Kidney glomerular epithelial cell (primary cell): ENCODE data around the gene CROCC.
A peak's percentile ranks its signal among the peaks of the same experiment; 100 is the strongest.
"Not testable (repeated sequence)": the region's sequence is repeated elsewhere in the genome, so short reads cannot be mapped to it uniquely, and the experiment has no call there.

Experiments
- DNase-seq: peaks from one replicate; lab custom pipeline; 2025; lab: John Stamatoyannopoulos, UW

Gene CROCC, protein sequence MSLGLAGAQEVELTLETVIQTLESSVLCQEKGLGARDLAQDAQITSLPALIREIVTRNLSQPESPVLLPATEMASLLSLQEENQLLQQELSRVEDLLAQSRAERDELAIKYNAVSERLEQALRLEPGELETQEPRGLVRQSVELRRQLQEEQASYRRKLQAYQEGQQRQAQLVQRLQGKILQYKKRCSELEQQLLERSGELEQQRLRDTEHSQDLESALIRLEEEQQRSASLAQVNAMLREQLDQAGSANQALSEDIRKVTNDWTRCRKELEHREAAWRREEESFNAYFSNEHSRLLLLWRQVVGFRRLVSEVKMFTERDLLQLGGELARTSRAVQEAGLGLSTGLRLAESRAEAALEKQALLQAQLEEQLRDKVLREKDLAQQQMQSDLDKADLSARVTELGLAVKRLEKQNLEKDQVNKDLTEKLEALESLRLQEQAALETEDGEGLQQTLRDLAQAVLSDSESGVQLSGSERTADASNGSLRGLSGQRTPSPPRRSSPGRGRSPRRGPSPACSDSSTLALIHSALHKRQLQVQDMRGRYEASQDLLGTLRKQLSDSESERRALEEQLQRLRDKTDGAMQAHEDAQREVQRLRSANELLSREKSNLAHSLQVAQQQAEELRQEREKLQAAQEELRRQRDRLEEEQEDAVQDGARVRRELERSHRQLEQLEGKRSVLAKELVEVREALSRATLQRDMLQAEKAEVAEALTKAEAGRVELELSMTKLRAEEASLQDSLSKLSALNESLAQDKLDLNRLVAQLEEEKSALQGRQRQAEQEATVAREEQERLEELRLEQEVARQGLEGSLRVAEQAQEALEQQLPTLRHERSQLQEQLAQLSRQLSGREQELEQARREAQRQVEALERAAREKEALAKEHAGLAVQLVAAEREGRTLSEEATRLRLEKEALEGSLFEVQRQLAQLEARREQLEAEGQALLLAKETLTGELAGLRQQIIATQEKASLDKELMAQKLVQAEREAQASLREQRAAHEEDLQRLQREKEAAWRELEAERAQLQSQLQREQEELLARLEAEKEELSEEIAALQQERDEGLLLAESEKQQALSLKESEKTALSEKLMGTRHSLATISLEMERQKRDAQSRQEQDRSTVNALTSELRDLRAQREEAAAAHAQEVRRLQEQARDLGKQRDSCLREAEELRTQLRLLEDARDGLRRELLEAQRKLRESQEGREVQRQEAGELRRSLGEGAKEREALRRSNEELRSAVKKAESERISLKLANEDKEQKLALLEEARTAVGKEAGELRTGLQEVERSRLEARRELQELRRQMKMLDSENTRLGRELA (N-terminal part only)

DNA sequence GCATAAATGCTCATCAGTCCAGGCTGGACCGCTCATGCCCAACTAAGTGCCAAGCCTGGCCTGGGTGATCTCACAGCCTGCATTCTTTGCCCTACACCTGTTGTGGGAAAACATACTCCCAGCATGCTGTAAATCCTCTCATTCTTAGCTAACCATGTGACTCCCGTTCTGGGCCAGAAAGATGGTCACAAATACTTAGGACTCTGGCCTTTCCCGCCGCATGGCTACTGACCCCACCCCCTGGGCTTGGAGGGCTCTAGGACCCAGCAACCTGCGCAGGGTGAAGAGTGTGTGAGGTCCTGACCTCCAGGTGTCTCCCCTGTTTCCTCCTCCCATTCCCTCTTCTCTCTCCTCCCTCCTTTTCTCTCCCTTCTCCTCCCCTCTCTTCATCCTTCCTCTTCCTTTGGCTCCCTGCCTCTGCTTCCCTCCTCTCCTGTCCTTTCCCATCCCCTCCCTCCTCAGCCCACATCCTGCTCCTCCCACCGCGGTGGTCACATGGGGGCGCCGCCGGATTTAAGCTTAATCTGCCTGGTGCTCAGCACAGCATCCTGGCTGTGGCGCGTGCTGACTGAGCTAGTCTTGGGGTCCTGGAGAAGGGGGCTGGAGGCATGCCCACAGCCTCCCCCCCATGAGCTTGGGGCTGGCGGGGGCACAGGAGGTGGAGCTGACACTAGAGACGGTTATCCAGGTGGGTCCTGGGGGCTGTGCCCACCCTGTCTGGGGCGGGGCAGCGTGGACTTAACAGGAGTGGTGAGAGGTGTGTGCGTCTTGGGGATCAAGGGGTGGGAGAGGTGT is at the start of gene CROCC:
Gene CROCC (plus strand): TSS at position 541 of the 795 bp plus-strand sequence. CDS start 88 bp downstream, at position 629.
- peak; percentile 33 for DNase-seq

DNA sequence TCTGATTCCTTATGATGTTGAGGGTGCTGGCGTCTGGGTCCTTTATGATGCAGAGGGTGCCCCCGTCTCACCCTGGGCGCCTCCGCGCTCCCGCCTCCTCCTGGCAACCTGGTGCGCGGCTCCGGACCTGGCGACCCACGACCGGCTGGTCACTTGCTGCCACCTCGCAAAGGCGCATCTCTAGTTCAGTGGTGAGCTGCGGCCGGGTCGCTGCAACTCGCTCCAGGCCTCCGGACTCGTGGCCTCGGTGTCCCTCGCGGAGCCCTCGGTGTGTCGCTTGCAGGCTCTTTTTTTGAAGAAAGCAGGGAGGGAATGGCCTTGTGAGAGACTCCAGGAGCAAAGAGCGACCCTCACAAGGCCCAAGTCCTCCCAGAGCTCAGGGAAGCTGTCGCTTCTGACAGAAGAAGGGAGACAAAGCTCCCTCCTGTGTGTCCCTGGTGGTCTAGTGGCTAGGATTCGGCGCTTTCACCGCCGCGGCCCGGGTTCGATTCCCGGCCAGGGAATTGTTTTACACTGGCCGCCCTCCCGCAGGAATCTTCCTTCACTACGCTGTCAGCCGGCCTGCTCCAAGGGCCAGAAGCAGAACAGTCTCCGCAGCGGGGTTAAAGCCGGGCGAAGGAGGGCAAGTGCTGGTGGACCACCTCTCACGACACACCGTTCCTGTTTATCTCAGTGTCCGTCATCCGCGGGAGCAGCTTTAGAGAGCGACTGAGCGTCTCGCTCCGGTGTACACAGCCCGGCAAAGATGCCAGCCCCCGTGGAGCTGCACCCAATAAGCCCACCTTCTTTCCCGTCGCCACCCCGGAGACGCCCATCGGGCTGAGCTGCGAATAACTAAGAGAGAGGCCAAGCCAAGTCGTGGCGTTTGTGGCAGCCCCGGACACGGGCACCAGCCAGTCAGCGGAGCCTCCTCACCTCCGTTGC is 49.3 kb upstream of the CROCC start:
- DNase-seq, result peak; percentile 34

DNA sequence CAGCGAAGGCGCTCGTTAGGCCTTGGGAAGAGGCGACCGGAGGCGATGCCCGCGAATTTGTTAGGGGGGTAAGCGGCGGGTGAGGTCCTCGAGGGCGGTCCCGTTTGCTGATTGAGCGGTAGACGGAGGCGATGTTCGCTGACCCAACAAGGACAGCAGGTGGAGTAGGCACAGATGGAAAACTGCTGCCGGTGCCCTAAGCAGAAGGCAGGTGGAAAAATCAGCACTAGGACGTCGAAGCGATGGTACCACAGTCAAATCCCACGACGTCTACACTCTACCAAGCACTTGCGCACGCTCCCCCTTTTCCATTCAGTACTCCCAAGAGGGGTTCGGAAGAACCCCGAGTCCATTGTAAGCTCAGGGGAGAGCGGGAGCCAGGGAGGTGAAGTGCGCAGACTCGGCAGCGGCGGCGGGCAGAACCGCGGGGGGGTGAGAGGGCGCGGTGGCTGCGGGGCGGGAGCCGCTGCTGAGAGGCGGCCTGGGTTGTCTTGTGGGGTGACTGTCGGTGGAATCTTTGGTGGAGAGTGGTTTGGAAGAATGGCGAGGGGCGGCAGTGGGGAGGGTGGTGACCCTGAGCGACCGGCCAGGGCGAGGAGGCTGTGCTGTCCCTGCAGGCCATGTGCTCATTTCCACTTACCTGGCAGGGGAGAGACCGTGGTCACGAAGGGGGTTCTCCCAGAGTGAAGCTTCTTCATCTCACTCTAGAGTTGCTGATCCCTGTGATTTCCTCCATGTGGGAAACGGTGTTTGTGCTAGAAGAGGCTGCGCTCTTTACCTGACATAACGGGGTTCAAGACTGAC is 48.5 kb upstream of the CROCC start:
- not testable (repeated sequence) for DNase-seq

DNA sequence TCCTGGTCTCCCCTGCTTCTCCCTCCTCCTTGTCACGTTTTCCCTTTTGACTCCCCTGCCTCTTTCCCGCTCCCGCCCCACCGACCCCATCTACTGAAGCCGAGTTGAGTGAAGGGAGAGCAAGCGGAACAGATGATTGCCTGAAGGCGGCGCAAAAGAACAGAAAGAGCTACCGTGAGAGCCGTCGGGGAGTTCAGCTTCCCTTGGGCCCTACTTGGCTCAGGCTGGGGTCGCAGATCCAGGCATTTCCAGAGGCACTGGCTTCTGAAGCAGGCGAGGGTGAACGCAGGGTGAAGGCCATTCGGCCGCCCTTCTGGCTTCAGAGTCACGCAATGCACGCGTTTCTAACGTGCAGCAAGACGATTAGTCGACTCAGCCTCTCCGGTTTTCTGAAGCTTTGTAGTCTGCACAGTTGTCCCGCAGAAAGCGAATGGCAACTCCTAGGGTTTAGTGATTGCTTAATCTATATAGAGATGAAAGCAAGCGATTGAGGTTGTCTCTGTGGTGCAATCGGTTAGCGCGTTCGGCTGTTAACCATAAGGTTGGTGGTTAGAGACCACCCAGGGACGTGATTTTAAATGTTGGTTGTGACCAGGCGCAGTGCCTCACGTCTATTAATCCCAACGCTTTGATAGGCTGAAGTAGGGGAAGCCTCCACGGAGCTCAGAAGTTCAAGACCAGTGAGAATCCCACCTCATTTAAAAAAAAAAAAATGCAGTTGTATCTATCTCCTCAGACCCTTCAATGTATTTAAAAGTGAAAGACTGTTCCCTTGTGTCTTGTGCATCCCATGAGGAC is 46.6 kb upstream of the CROCC start:
- DNase-seq, result not testable (repeated sequence)

DNA sequence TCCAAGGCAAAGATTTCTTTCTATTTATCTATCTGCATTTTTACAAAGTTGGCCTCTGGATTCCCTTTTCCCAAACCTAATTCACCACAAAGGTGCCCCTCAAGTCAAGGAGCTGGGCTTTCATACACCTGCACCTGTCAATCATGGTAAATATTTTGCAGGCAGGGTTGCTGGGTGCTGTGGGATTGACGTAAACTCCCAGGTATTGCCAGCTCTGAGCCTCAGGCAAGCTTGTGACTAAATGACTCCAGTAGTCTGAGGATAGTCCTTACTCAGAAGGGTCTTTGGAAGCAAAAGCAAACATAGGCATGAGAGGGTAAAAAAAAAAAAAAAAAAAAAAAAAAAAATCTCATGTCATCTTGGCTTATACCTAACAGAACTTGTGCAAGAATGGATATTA is 40.0 kb upstream of the CROCC start:
- DNase-seq, result not testable (repeated sequence)

DNA sequence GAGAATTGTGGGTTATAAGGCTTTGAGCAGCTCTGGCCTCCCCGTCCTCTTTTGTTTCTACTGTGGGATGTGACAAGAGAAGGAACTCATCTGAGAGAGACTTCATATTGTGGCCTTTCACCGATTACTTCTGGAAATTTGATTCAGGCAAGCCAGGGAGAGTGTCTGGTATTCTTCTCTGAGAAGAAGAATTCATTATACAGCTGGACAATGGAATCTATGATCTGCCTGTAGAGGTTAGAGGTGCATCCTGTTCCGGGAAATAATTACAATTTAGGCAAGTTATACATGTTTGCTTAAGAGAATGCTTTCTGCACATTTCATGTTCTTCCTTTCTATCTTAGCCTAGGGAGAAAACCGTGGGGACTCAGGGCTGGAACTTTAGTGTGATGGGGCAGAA is 38.7 kb upstream of the CROCC start:
- DNase-seq, result no peak

DNA sequence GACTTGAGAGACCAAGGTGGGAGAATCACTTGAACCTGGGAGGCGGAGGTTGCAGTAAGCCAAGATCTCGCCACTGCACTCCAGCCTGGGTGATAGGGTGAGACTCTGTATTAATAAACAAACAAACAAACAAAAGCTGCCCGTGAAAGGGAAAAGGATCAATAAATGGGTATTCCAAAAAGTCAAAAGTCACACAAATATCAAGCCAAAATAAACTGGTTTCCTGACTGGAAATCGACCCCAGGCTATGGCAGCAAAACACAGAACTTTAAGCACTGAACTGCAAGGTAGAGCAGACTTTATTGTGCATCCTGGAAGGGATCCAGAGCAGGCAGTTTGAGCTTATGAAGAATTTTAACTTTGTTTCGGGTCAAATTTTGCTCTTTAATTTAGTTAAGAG is 37.2 kb upstream of the CROCC start:
- DNase-seq, result not testable (repeated sequence)

DNA sequence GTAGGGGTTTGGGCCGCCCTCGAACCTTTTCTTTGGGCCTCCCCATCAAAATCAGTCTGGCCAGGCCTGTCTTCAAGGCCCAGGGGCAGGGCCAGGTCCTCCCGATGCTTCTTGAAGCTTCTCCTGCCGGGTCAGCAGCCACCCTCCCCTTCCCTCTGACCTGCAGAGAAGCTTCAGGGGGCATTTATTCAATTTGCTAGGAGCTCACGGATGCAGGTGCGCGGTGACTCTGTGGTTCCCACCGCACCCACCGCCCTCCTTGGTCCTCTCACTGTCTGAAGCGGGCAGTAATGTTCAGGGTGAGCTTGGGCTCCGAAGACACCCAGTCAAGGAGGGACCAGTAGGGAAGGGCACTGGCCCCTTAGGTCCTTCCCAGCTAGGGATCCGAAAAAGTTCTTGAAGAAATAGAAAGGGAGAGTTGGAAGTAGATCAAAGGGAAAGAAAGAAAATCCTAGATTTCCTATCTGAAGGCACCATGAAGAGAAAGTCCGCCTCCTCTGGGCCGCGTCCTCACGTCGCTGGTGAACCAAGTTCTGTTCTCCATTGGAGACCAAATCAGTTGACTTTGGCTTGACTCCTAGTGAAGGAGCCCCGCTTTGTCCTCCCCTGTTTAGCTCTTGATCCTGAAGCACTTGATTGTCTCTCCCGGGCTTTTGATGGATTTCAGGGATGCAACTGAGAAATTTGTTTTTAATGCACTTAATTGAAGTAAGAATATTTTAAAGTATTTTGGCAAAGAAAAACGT is 34.7 kb upstream of the CROCC start:
- no peak for DNase-seq

DNA sequence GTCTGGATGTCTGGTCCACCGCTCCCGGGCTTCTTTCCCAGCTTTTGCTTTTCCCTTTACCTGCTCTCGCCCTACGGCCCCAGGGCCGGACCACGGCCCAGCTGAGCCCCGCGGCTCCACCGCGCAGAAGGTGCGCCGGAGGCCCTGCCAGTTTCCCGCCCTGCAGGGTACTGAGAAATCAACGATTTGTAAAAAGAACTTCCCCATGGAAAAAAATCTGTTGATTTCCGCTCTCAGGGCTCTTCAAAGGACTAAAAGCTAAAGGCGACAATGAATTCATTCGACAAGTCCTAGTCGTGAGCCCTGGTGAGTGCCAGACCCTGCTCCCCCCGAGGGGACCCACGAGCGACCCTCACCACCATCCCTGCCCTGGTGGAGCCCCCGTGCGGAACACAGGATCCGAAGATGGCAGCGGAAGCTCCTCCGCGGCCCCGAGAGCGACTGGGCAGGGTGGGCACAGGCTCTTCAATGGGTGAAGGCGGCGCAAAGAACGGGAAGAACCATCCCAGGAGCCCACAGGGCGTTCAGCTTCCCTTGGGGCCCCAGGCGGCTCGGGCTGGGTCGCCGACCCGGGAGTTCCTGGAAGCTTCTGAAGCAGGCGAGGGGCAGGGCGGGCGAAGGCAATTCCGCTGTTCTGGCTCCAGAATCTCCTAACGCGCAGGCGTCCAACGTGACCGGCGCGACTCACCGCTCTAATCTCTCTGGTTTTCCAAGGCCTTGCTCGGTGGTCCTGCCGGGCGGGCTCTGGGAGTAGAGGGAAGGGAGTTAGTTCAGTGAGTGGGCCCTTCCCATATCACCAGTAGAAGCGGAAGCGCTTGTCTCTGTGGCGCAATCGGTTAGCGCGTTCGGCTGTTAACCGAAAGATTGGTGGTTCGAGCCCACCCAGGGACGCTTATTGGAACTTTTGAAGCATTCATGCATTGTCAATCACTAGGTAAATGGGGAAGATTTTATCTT is 32.6 kb upstream of the CROCC start:
- peak; percentile 39 for DNase-seq

DNA sequence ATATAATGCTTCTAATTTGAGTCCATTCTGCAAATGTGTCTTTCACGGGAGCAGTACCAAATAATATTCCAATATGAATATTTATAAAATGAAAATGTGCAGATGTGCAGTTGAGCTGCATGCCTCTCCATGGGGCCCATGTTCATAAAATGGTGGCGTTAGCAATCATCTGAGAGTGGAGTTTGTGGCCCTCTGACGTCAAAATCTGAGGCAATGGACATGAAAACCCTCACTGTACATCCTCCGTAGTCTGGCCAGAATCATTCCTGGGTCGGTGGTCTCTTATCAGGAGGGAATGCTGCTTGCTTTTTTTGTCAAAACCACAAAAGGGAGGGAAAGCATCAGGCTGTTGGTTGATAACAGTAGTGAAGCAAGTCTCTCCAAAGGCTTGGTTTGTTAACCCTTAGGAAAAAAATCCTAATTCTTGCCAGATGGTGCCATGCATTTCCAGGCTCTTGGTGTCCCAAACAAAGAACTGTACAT is 31.2 kb upstream of the CROCC start:
- DNase-seq, result not testable (repeated sequence)

DNA sequence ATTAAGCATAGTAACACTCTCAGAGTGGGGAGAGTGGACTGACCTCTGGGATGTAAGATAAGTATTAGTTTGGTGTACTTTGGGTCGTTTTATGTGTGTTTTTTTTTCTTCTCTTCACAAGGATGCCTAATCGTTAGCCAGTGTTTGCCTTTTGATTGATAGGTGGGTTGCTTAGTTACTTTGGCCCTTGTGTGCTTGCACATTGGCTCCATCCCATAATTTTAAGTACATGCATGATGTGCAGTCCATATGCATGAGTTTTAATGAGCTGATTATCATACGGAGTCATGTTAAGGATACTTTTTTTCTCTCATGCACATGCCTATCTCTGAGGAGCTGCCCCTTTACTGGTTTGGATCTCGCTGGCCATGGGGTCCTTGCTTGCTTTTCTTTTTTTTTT is 30.7 kb upstream of the CROCC start:
- DNase-seq, result not testable (repeated sequence)

DNA sequence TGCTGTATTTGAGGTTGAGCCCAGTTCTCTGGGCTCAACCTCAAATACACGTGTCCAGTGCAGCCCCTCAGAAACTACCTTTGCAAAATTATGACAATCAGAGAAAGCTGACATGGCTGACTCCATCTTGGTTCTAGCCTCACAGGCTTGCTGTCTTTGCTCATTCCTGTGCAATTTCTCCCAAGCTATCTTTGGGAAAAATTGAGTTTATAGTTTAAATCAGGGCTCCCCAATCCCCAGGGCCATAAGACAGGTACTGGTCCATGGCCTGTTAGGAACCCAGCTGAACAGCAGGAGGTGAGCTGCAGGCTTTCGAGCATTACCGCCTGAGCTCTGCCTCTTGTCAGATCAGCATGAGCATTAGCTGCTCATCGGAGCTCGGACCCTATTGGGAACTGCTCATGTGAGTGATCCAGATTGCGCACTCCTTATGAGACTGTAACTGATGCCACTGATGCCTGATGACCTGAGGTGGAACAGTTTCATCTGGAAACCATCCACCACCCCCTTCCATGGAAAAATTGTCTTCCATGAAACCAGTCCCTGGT is 28.7 kb upstream of the CROCC start:
- not testable (repeated sequence) for DNase-seq

DNA sequence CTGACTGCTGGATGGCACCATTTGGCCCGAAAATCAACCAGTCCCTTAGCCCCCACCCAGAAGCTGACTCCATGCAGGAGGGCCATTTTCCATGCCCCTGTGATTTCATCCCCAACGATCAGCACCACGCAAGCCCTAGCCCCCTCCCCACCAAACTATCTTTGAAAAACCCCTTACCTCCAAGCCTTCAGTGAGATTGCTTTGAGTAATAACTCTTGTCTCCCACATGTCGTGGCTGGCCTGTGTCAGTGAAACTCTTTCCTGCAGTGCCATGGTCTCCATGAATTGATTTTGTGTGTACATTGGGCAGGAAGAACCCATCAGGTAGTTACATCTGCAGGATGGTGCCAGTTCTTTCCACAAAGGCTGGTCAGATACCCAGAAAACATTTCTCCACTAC is 27.9 kb upstream of the CROCC start:
- not testable (repeated sequence) for DNase-seq

DNA sequence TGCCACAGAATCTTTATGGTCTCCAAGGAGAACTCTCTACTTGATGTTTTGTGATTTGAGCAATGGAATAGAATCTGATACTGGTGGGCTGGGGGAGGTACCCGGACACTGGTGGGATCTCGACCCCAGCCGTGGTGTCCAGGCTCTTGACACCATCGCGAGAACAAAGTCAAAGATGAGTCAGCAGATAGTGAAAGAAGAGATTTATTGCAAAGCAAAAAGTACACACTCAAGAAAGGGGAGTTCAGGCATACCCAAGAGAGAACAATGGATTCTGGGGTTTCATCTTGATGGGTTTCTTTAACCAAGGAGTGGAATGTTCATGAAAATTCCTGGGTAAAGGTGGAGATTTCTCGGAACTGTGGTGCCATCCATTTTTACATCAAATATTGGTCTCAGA is 27.4 kb upstream of the CROCC start:
- not testable (repeated sequence) for DNase-seq

DNA sequence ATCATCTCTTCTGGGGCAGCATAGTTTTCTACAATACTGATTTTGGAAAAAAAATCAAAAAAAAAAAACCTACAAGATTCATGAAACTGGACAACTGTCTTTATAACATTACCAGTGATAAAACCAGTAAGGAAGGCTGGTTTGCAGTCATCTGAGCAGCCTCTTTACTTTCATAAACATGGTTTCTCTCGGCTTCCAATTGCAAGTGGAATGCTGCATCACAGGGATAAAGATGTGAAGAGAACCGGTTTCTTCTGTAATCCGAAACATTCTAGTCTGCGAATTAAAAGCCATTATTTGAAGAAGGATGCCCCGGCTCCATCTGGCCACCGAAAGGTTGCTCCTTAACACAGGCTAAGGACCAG is 26.5 kb upstream of the CROCC start:
- DNase-seq, result not testable (repeated sequence)
